Right lobe of liver (tissue), 6 donors: ENCODE results near the gene KRT38. TPM values are rescaled to one million over a fixed set of nuclear protein-coding genes. Genes with fewer than 3 reads are reported as not detected.

Experiments used
- ATAC-seq, 4 donors: fragments of 200-7000 bp; cut with Tn5 transposase; one replicate each; pipeline ENCODE4 v1.9.1; 2020; ENCODE audit warnings: mild to moderate bottlenecking in 4 of 4, moderate library complexity in 4 of 4
- DNase-seq, 3 donors: peaks; one replicate each; pipeline ENCODE4 v3.0.0-alpha.2; 2020
- H3K27ac ChIP-seq, 3 donors: fragments of 200-600 bp; one replicate each; pipeline ENCODE4 v1.8.0; 2022
- H3K27me3 ChIP-seq, 2 donors: fragments of 200-600 bp; one replicate each; pipeline ENCODE4 v1.8.0; 2022
- H3K36me3 ChIP-seq, 4 donors: fragments of 200-600 bp; sonication (generic) in 1 of 4; one replicate each; pipeline versions ENCODE4 v1.5.1 to v1.8.0; 2017 to 2022; ENCODE audit warnings: control low read depth in 1 of 4
- H3K4me1 ChIP-seq, 4 donors: fragments of 200-600 bp; sonication (generic) in 1 of 4; one replicate each; pipeline versions ENCODE4 v1.5.1 to v1.8.0; 2017 to 2022; ENCODE audit warnings: control low read depth in 1 of 4
- H3K4me3 ChIP-seq, 3 donors: fragments of 200-600 bp; one replicate each; pipeline ENCODE4 v1.8.0; 2022
- H3K9me3 ChIP-seq, 4 donors: fragments of 200-600 bp; sonication (generic) in 1 of 4; one replicate each; pipeline versions ENCODE4 v1.5.1 to v1.8.0; 2017 to 2022; ENCODE audit warnings: control low read depth in 1 of 4
- POLR2A ChIP-seq: fragments of 450-650 bp; IDR thresholded peaks from one replicate; pipeline ENCODE4 v1.6.1; 2017; ENCODE audit warnings: antibody characterized with exemption, mild to moderate bottlenecking
- WGBS: methylation state at CpG from one replicate; pipeline ENCODE4 v1.1.6; 2018; ENCODE audit warnings: low coverage, low lambda C conversion rate; ENCODE audit not compliant: insufficient coverage; ENCODE audit errors: missing lambda C conversion rate; 5-methylcytosine and 5-hydroxymethylcytosine counted together
- intact Hi-C, 2 donors: fragments of 100-400 bp; cut with DNase I; formaldehyde crosslinking; loops; one replicate each; pipeline versions ENCODE4 v1.11.2 to v1.14.1; 2022
- long read RNA-seq: library from polyadenylated mRNA; unstranded; transcript quantifications from one replicate; pipeline ENCODE4 v2.0.0, GENCODE V29; 2019
- total RNA-seq, 6 experiments: library from RNA; depleted of rRNA in 2 of 6; stranded (reverse); fragments of >200 nt in 2 of 6; fragmentation: NEBNext Ultra II Directional in 3 of 6; extraction: Animal tissue kit (Norgen Biotek cat#: 25700) in 3 of 6; gene quantifications; one replicate each; pipeline versions ENCODE4 v1.1.0 to v1.2.4, GENCODE V29; 2016 to 2023
- TF ChIP-seq, protein P1 (sequence below), 4 donors: fragments of 200-600 bp in 3 of 4; fragments of 450-650 bp in 1 of 4; IDR thresholded peaks; one replicate each; pipeline versions ENCODE4 v1.5.1 to v1.8.0; 2016 to 2022; ENCODE audit warnings: antibody characterized with exemption in 4 of 4, mild to moderate bottlenecking in 2 of 4
- donor health status: DM: no; HTN: yes; CAD: no.
- donor health status: DM: no; HTN: no; CAD: no.
- donor health status: DM: no; HTN: no; CAD: no.
- donor health status: DM: no; HTN: yes; CAD: no.
- donor health status: DM: no; HTN: yes; CAD: no.

KRT38 gene
- total RNA-seq, result not detected
- long read RNA-seq, result 0 reads

DNA sequence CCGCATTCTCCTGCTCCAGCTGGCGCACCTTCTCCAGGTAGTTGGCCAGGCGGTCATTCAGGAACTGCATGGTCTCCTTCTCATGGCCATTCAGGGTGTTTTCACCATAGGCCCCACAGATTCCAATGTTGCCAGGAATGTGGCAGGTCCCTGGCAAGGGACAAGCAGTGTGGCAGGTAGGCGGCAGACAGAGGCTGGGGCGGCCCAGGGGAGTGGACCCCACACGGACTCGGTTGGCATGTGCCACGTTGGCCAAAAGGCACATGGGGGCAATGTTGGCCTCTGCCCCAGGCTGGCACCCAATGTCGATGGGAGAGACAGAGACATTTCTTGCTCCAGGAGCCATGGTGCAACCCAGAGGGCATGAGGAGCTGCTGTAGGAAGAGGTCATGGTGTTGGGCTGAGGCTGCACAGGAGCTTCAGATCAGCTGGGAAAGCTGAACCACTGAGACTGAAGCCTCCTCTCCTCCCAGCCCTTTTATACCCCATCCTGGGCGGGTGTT, at the start of gene KRT38:
Gene KRT38 (minus strand): TSS at position 453 of the 503 bp plus-strand sequence. CDS start 62 bp downstream, at position 391.
- TF ChIP-seq, protein P1, sequence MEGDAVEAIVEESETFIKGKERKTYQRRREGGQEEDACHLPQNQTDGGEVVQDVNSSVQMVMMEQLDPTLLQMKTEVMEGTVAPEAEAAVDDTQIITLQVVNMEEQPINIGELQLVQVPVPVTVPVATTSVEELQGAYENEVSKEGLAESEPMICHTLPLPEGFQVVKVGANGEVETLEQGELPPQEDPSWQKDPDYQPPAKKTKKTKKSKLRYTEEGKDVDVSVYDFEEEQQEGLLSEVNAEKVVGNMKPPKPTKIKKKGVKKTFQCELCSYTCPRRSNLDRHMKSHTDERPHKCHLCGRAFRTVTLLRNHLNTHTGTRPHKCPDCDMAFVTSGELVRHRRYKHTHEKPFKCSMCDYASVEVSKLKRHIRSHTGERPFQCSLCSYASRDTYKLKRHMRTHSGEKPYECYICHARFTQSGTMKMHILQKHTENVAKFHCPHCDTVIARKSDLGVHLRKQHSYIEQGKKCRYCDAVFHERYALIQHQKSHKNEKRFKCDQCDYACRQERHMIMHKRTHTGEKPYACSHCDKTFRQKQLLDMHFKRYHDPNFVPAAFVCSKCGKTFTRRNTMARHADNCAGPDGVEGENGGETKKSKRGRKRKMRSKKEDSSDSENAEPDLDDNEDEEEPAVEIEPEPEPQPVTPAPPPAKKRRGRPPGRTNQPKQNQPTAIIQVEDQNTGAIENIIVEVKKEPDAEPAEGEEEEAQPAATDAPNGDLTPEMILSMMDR (IDR thresholded peaks at IDR 0.05), result no peak
- TF ChIP-seq POLR2A, result no peak
- H3K4me3 ChIP-seq, result no peak within 1 kb of the TSS
- no peaks in the 10 kb centered on the region for H3K36me3 ChIP-seq
- intact Hi-C loops, result no loop called here
- H3K4me1 ChIP-seq, result no peaks in the 10 kb centered on the region
- ATAC-seq, result no peak
- DNase-seq, result no peak
- H3K27ac ChIP-seq, result no peak within 1 kb of the TSS
- H3K9me3 ChIP-seq, result no peaks in the 10 kb centered on the region
- 87% methylated on average over 3 of the region's 10 CpGs for WGBS
- H3K27me3 ChIP-seq, result no peaks in the 10 kb centered on the region

DNA sequence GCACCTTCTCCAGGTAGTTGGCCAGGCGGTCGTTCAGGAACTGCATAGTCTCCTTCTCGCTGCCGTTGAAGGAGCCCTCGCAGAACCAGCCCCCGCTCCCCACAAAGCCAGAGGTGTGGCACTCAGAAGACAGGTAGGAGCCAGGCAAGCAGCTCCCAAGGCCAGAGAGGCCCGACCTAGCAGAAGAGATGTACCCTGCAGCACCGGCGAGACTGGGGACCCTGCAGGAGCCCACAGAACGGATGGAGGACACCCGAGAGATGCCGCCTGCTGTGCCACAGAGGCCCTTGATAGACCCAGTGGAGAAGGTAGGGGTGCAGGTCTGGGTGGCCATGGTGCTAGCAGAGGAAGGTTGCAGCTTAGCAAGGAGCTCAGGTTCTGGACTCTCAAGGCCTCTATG, 48.7 kb upstream of the KRT38 start, which contains the start of gene KRT36:
Gene KRT36 (minus strand): TSS at position 380 of the 400 bp plus-strand sequence. CDS start 46 bp downstream, at position 334.
- WGBS, result no CpG with 5 or more reads among the region's 12 CpGs
- TF ChIP-seq, protein P1 (IDR thresholded peaks at IDR 0.05), result no peak
- TF ChIP-seq POLR2A, result no peak
- H3K27ac ChIP-seq, result no peak within 1 kb of the TSS
- no peak within 1 kb of the TSS for H3K4me3 ChIP-seq
- no peaks in the 10 kb centered on the region for H3K27me3 ChIP-seq
- intact Hi-C loops, result no loop called here
- no peaks in the 10 kb centered on the region for H3K36me3 ChIP-seq
- DNase-seq (no peak), ATAC-seq (no peak)
- no peaks in the 10 kb centered on the region for H3K9me3 ChIP-seq
- H3K4me1 ChIP-seq, result no peaks in the 10 kb centered on the region

DNA sequence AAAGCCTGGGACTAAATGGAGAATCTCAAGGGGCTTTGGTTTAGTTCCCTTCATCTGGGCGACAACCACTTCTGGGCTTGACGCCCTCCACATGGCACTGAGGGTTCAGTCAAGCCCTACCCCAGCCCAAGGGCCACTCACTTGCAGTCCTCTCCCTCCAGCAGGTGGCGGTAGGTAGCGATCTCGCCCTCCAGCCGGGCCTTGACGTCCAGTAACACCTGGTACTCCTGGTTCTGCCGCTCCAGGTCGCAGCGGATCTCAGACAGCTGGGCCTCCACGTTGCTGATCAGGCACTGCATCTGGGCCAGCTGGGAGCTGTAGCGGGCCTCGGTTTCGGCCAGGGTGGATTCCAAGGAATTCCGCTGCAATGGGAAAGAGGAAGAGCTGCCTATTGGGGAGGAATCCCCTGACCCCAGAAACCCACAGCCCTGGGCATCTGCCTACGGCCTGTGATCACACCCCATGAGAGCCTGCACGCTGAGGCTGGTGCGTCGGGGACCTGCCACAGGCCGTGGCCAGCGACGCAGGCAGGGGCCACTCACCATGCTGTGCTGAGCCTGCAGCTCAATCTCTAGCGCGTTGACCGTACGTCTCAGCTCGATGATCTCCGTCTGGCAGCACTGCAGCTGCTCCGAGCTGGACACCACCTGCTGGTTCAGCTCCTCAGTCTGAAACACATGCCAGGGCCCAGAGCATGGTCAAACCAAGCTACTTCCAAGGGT, 46.2 kb upstream of the KRT38 start:
- intact Hi-C loops, result no loop called here
- ATAC-seq, result peak in 3 of 4 donors; percentile 27 to 37 (median 29)

DNA sequence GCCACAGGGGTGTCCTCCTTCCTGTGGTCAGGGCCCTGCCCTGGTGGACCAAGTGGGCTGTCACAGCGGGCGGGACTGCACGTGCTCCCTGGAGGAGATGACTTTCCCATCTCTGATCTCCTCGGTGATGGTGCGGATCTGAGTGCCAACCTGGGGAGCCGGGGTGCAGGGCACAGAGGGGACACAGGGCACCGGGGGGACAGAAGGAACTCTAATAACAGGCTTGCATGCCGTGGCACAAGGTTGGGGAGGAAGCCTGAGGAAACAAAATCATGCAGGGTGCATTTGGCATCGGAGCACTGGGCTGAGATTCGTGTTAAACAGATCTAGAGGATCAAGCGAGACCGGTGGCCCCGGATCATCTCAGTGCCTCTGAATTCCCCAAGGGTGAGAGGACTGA, 45.5 kb upstream of the KRT38 start:
- no peaks in the 10 kb centered on the region for H3K36me3 ChIP-seq
- H3K4me1 ChIP-seq, result no peaks in the 10 kb centered on the region
- DNase-seq (no peak), ATAC-seq (no peak)
- H3K9me3 ChIP-seq, result no peaks in the 10 kb centered on the region
- intact Hi-C loops, result no loop called here
- WGBS, result 90% methylated on average over 2 of the region's 13 CpGs
- no peak for TF ChIP-seq POLR2A
- TF ChIP-seq, protein P1 (IDR thresholded peaks at IDR 0.05), result no peak
- no peak overlapping the region for H3K27ac ChIP-seq
- no peak overlapping the region for H3K4me3 ChIP-seq
- no peaks in the 10 kb centered on the region for H3K27me3 ChIP-seq

More for the DNA sequence above, 46.2 kb upstream of the KRT38 start:
- H3K9me3 ChIP-seq, result no peaks in the 10 kb centered on the region
- H3K4me1 ChIP-seq, result no peaks in the 10 kb centered on the region
- TF ChIP-seq, protein P1 (IDR thresholded peaks at IDR 0.05), result peak; percentile 19 to 39 (median 28)
- TF ChIP-seq POLR2A, result no peak
- H3K4me3 ChIP-seq, result no peak overlapping the region
- DNase-seq, result no peak
- no peaks in the 10 kb centered on the region for H3K27me3 ChIP-seq
- 49% methylated on average over 12 of the region's 29 CpGs for WGBS
- H3K27ac ChIP-seq, result no peak overlapping the region
- H3K36me3 ChIP-seq, result no peaks in the 10 kb centered on the region
